Endometrium (tissue), 2 donors: Measurements from ENCODE around the gene ITPRID1.

Experiments used
- FAIRE-seq: peaks from 2 replicates; lab custom pipeline; 2012; peaks lifted over from hg19 to GRCh38; lab: Jason Lieb, UNC
- donor health status: control.
- donor health status: control.

The ITPRID1 gene

GRCh38 chr7:31695859-31696614 is 182.1 kb downstream of the ITPRID1 start:
- FAIRE-seq: no peak

GRCh38 chr7:31699050-31699449 is 185.2 kb downstream of the ITPRID1 start:
- FAIRE-seq: no peak

DNA sequence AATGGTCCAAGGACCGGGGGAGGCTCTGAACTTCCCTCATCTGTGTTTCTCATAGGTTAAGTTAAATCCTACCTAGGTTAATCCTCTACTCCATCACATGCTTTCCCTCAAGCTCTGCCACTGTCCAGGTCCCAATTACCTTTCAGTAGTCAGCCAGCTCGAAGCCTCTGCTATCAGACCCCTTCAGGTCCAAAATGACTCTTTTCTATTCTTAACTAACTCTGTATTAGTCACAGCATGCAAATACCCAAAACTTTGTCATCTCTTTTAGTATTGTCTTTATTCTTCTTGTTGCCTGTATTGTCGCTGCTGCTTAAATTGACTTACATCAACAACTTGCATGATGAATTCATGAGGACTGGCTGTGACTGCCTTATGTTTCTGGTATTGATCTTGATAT is 188.5 kb downstream of the ITPRID1 start:
- no peak for FAIRE-seq

GRCh38 chr7:31705377-31705776 is 191.5 kb downstream of the ITPRID1 start:
- no peak for FAIRE-seq

GRCh38 chr7:31707089-31707488 is 193.2 kb downstream of the ITPRID1 start:
- no peak for FAIRE-seq
